HG02973 (cell line): ENCODE data around the gene BCR.

Source experiments
- ATAC-seq: cut with Tn5 transposase; IDR thresholded peaks from one replicate; pipeline ENCODE4 v1.9.1; 2021; ENCODE audit warnings: moderate library complexity; ENCODE audit not compliant: unreplicated experiment

BCR gene

DNA sequence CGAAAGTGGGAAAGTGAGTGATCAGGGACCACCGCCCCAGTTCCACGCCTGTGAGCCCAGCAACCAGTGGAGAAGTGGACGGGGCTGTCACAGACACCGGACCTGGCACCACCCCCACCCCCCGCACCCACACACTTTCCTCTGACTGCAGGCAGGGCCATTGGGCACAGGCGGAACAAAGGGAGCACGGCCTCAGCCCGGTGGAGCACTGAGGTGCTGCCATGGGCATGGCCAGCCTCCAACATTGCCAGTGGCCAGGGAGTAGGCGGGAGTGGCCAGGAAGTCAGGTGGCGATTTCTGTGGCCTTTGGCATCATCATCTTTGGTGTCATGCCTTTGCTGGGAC lies 78.5 kb downstream of the BCR start:
- ATAC-seq, result no peak

- no peak for ATAC-seq
Observed at GRCh38 chr22:23259916-23260644, 79.8 kb downstream of the BCR start.

DNA sequence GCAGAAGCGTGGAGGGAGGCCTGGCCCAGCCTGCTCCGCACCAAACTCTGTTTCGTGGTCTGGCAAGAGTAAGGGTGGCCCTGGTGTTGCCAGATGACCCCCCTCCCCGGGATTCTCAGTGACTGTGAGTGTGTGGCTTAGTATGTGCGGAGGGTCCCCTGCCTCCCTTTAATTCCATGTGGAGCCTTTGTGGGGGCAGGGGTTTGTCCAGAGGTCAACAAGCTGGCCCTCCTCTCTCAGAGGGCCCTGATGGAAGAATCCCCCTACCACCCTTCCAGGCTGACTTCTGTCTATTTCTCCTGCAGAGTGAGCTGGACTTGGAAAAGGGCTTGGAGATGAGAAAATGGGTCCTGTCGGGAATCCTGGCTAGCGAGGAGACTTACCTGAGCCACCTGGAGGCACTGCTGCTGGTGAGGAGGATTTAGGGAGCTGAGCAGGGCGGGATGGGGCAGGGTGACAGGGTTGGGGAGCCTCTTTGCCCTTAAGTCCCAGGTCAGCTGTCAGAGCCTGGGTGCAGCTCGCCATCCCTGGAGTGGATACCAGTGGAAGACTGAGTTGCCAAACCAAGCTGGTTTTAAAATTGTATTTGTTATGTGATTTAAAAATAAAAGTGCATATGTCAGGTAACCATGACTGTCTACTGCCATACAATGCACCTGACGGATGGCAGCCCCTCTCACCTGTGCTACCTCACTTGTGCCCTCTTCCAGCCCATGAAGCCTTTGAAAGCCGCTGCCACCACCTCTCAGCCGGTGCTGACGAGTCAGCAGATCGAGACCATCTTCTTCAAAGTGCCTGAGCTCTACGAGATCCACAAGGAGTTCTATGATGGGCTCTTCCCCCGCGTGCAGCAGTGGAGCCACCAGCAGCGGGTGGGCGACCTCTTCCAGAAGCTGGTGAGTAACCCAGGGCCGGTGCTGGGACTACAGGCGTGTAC lies 80.6 kb downstream of the BCR start:
- ATAC-seq, result no peak

DNA sequence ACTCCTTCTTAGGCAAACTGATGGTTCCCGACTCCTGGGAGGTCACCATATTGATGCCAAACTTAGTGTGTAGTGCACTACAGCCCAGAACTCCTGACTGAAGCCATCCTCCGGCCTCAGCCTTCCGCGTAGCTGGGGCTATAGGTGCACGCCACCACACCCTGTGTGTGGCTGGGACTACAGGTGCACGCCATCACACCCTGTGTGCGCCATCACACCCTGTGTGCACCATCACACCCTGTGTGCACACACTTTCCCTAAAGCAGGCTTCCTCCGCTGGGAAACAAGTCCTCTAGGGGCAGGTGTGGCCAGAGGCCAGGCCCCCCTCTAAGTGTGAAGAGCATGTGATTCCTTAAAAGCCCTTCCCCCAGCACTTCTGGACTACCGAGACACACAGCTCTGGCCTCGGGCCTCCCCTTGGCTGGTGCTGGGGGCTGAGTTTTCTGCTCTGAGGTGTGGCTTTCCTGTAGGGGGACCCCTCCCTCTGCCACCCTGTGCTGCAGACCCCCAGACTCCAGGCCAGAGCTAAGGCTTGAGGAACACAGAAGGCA lies 81.7 kb downstream of the BCR start:
- ATAC-seq, result no peak

DNA sequence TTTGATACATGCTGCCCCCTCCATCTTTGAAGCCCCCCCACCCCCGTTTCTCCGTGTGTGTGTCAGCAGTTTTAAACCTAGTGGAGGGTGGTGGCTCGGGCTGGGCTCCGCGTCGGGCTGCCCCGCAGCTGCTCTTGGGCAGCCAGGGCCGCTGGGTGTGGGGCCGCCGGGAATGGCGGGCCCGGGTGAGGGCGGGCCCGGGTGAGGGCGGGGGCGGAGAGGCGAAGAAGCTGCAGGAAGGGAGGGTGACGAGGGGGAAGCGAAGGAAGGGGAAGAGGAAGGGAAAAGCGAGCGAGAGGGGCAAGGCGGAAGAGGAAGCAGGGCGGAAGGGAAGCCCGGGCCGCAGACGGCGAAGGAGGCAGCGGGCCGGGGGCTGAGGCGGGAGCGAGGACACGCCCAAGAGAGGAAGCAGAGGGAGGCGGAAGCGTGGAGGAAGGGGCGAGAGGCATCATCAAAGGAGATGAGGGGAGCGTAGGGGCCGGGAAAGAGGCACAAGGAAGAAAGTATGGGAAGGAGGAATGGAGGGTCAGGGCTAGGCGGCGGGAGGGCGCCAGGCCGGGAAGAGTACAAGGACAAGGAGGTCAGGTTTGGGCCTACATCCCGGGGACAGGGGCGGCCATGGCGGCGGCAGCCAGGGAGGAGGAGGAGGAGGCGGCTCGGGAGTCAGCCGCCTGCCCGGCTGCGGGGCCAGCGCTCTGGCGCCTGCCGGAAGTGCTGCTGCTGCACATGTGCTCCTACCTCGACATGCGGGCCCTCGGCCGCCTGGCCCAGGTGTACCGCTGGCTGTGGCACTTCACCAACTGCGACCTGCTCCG lies 82.4 kb downstream of the BCR start:
- no peak for ATAC-seq

DNA sequence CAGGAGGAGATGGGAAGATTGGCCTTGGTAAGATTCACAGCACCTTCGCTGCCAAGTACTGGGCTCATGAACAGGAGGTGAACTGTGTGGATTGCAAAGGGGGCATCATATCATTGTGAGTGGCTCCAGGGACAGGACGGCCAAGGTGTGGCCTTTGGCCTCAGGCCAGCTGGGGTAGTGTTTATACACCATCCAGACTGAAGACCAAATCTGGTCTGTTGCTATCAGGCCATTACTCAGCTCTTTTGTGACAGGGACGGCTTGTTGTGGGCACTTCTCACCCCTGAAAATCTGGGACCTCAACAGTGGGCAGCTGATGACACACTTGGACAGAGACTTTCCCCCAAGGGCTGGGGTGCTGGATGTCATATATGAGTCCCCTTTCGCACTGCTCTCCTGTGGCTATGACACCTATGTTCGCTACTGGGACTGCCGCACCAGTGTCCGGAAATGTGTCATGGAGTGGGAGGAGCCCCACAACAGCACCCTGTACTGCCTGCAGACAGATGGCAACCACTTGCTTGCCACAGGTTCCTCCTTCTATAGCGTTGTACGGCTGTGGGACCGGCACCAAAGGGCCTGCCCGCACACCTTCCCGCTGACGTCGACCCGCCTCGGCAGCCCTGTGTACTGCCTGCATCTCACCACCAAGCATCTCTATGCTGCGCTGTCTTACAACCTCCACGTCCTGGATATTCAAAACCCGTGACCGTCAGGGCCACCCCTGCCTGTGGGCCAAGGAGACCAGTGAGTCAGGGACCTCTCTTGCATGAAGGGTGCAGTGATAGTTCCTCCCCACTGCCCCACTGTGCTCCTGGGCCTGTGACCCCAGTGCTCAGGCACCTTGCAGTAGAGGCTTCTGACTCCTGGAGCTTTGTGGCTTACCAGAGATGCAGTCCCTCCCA lies 83.6 kb downstream of the BCR start:
- ATAC-seq, result no peak

GRCh38 chr22:23264610-23265367 lies 84.5 kb downstream of the BCR start:
- ATAC-seq, result no peak

DNA sequence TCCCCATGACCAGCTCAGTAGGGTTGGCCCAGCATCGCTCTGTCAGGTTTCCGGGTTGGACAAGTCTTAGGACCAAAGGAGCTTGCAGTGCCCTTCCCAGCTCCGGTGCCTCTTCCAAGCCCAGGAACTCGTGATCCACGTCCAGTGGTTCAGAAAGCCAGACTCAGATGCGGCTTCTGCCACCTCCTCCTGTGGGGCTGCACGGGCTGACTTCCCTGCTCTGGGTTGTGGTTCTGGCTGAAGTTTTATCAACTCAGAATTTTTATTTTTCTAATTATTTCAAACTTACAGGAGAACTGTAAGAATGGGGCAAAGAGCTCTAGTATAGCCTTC lies 85.0 kb downstream of the BCR start:
- ATAC-seq, result no peak

DNA sequence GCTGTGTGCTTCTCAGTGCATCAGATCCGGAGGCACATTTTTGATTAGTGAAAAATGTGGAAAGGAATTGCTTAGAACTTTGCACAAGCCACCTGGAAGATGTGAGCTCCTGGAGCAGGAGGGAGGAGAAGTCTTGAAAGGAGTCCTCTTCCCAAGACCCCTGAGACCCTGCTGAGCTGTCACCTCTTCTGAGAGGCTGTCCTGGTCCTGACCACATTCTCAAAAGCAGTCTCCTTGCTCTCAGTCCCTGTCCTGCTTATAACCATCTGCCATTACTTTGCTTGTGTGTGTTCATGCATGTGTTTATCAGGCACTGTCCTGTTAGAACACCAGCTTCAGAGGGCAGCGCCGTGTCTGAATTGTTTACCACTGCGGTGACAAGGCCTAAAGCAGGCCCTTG lies 86.5 kb downstream of the BCR start:
- ATAC-seq, result no peak

- no peak for ATAC-seq
Observed at GRCh38 chr22:23267226-23268043, 87.1 kb downstream of the BCR start.

DNA sequence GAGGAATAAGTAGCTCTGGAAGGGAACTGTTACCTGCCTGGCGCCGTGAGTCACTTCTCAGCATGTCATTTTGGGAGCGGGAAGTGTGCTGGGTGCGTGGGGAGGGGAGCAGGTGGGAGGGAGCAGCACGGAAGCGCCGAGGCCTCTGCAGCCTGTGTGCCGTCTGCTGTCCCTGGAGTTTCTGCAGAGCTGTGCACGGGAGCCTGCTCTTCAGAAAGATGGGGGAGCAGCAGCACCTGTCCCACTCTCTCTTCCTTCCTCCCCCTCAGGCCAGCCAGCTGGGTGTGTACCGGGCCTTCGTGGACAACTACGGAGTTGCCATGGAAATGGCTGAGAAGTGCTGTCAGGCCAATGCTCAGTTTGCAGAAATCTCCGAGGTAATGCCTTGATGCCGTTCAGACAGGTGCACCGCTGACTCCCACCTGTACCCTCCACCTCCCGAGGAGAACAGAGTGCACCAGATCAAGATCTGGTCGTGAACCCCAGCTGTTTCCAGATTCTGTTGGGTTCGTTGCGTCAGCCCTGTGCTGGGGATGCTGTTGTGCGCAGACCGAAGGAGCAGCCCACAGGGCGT lies 87.9 kb downstream of the BCR start:
- ATAC-seq, result no peak

GRCh38 chr22:23268877-23269276 lies 88.6 kb downstream of the BCR start:
- no peak for ATAC-seq

GRCh38 chr22:23269441-23270211 lies 89.3 kb downstream of the BCR start:
- no peak for ATAC-seq

- ATAC-seq, result no peak
Observed at GRCh38 chr22:23270212-23270733, 90.0 kb downstream of the BCR start.

GRCh38 chr22:23270798-23271596 lies 90.7 kb downstream of the BCR start:
- no peak for ATAC-seq

DNA sequence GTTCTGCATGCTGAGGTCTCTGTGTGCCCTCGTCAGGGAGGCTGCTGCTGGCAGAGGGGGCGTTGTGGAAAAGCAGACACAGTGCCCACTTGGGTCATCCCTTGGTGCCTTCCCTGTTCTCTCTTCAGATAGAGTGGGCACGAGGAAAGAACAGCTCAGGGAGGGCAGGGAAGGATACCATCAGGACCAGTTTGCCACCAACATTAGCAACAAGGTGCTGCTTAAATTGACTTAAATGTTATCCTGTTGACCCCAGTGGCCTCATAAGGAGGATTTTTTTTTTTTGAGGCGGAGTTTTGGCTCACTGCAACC lies 91.2 kb downstream of the BCR start:
- no peak for ATAC-seq

- ATAC-seq, result no peak
Observed at GRCh38 chr22:23272371-23272770, 92.1 kb downstream of the BCR start.
